Lung (tissue), 12 donors: Measurements from ENCODE around the gene DIDO1. TPM values are rescaled to one million over a fixed set of nuclear protein-coding genes. Genes with fewer than 3 reads are reported as not detected.

Experiments used
- ATAC-seq: fragments of 200-7000 bp; cut with Tn5 transposase; one replicate; pipeline ENCODE4 v1.9.1; 2020; ENCODE audit warnings: moderate number of reproducible peaks; ENCODE audit not compliant: insufficient read depth, low FRiP score
- DNase-seq, 3 donors: peaks; one replicate each; pipeline ENCODE4 v3.0.0-alpha.2; 2013 to 2017
- H3K27ac ChIP-seq, 2 donors: one replicate each; pipeline ENCODE4 v1.5.1; 2013; ENCODE audit warnings: mild to moderate bottlenecking in 2 of 2, moderate library complexity in 2 of 2, control low read depth in 1 of 2, inconsistent platforms in 1 of 2, low read depth in 1 of 2, low read length in 1 of 2
- H3K27me3 ChIP-seq, 3 donors: one replicate each; pipeline ENCODE4 v1.5.1; 2013; ENCODE audit warnings: low read length in 2 of 3; ENCODE audit not compliant: control insufficient read depth in 3 of 3, insufficient read depth in 3 of 3
- H3K36me3 ChIP-seq, 4 donors: one replicate each; pipeline ENCODE4 v1.5.1; 2013; ENCODE audit warnings: low read length in 4 of 4, mild to moderate bottlenecking in 1 of 4, moderate library complexity in 1 of 4; ENCODE audit not compliant: control insufficient read depth in 4 of 4, insufficient read depth in 4 of 4
- H3K4me1 ChIP-seq, 5 donors: one replicate each; pipeline ENCODE4 v1.5.1; 2013; ENCODE audit warnings: low read length in 5 of 5, mild to moderate bottlenecking in 2 of 5, moderate library complexity in 1 of 5; ENCODE audit not compliant: control insufficient read depth in 5 of 5, insufficient read depth in 5 of 5
- H3K4me3 ChIP-seq: one replicate; pipeline ENCODE4 v1.5.1; 2013; ENCODE audit warnings: mild to moderate bottlenecking, control low read depth, moderate library complexity
- H3K9ac ChIP-seq, 2 donors: one replicate each; pipeline ENCODE4 v1.5.1; 2013; ENCODE audit warnings: low read length in 2 of 2, control low read depth in 1 of 2; ENCODE audit not compliant: insufficient read depth in 1 of 2
- H3K9me3 ChIP-seq, 4 donors: one replicate each; pipeline ENCODE4 v1.5.1; 2013; ENCODE audit warnings: low read length in 3 of 4, mild to moderate bottlenecking in 1 of 4, moderate library complexity in 1 of 4; ENCODE audit not compliant: control insufficient read depth in 4 of 4, insufficient read depth in 3 of 4
- WGBS, 2 donors: extraction: QIAGEN DNeasy Blood & Tissue Kit; methylation state at CpG; one replicate each; pipeline ENCODE4 v1.1.7; 2013; 5-methylcytosine and 5-hydroxymethylcytosine counted together
- polyA plus RNA-seq, 2 donors: library from polyadenylated mRNA; stranded (reverse); fragments of 200-250 nt; gene quantifications; one replicate each; pipeline ENCODE4 v1.2.1, GENCODE V29; 2013
- total RNA-seq, 2 donors: library from RNA; depleted of rRNA in 1 of 2; stranded (reverse); fragments of >200 nt in 1 of 2; gene quantifications; one replicate each; pipeline ENCODE4 v1.2.1, GENCODE V29; 2014 to 2021
- TF ChIP-seq, protein P1 (sequence below): IDR thresholded peaks from 2 replicates; pipeline ENCODE4 v1.5.1; 2012; ENCODE audit warnings: mild to moderate bottlenecking; ENCODE audit errors: control extremely low read depth, extremely low read depth
- donor health status: control.
- donor health status: control.
- donor health status: Bipolar disorder and iron deficiency.
- donor health status: healthy.
- donor health status: DM: yes; HTN: yes; CAD: no.

DIDO1 gene
- total and polyA plus RNA-seq, 4 donors = 19.6 to 71.2 (median 35.8) TPM

DNA sequence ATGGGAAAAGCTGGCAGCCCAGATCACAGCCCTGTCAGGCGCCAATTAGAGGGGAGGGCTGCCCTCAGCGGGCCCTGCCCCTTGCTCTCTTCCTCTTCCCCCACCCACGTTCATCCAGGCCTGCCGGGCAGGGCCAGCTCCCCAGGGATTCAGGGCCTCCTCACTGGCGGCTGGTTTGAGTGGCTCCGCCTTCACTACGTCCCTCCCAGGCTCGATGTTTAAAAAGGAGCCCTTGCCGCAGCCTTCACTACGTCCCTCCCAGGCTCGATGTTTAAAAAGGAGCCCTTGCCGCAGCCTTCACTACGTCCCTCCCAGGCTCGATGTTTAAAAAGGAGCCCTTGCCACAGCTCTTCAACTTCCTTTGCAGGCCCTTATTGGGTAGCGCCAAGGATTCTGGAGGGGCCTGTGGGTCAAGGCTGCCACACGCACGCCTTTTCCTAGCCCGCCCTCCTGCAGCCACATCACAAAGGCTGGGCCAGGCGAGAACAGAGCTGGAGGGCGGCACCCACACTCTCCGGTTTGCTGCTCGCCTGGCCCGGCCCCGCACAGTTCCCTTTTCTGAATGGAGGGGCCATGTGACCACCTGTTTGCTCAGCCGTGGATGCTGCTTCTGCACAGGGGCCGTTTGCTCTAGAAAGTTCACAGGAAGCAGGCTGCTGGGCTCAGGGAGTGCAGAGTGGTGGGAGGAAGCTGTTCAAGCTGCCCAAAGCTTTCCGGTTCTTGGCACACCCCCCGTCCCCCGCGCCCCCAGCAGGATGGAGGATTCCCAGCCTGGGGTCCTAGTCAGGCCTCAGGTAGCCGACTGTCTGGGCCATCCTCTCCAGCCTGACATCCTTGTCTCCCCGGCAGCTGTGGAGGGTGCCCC is 27.8 kb upstream of the DIDO1 start:
- no peaks in the 10 kb centered on the region for H3K27me3 ChIP-seq
- H3K9ac ChIP-seq = peak overlapping the region in 1 of 2 donors; percentile 51
- peak overlapping the region in 1 of 2 donors; percentile 69 for H3K27ac ChIP-seq
- ATAC-seq = peak; percentile 67
- 2 to 4% methylated on average over 29 to 32 of the region's 32 CpGs for WGBS, 2 donors
- peaks cover 0 to 23% (median 20%) of the 10 kb centered on the region in 5 donors for H3K4me1 ChIP-seq
- no peak overlapping the region for H3K4me3 ChIP-seq
- peaks cover 0 to 15% (median 7%) of the 10 kb centered on the region in 4 donors for H3K36me3 ChIP-seq
- TF ChIP-seq, protein P1, sequence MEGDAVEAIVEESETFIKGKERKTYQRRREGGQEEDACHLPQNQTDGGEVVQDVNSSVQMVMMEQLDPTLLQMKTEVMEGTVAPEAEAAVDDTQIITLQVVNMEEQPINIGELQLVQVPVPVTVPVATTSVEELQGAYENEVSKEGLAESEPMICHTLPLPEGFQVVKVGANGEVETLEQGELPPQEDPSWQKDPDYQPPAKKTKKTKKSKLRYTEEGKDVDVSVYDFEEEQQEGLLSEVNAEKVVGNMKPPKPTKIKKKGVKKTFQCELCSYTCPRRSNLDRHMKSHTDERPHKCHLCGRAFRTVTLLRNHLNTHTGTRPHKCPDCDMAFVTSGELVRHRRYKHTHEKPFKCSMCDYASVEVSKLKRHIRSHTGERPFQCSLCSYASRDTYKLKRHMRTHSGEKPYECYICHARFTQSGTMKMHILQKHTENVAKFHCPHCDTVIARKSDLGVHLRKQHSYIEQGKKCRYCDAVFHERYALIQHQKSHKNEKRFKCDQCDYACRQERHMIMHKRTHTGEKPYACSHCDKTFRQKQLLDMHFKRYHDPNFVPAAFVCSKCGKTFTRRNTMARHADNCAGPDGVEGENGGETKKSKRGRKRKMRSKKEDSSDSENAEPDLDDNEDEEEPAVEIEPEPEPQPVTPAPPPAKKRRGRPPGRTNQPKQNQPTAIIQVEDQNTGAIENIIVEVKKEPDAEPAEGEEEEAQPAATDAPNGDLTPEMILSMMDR = no peak
- DNase-seq = peak; percentile 83 to 90 (median 85)
- H3K9me3 ChIP-seq = peaks cover 0 to under 1% (median 0%) of the 10 kb centered on the region in 4 donors

DNA sequence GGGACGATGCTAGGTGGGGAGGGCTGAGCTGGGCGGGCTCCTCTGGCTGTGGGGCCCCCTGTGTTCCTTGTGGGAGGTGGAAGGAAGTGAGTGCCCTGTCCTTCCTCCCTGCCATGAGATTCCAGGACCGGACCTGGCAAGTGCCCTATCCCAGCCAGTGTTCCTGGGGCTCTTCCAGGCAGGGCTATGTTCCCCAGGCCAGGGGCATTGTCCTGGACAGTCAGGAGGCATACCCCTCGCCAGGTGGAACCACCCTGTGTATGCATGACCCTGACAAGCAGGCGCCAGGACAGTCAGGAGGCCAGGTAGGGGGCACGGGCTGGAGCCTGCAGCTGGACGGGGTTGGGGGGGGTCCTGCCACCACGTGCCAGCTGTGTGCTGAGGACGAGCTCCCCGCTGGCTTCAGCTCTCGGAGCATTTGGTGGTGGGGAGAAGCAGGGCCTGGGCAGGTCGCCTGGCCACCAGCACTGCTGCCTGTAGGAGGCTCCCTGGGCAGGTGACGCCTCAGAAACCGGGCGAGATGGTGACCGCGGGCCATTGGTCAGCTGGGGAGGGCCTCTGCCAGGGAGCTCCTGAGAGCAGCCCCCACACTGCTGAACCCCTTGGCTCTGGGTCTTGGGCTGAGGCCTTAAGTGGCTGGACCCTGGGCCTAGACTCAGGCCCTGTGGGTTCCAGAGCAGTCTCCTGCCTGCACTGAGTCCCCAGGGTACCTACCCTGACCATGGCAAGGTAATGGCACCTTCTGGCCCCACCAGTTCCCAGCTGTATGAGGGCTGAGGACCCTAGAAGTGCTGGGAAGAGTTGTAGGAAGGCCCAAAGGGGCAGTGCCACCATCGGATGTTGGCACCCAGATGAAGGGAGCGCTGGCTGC is 26.9 kb upstream of the DIDO1 start:
- H3K9me3 ChIP-seq = peaks cover 0 to 2% (median 0%) of the 10 kb centered on the region in 4 donors
- no peak overlapping the region for H3K4me3 ChIP-seq
- peaks cover 0 to 23% (median 20%) of the 10 kb centered on the region in 5 donors for H3K4me1 ChIP-seq
- WGBS, 2 donors = 41 to 57% methylated on average over 16 to 19 of the region's 19 CpGs
- peaks cover 0 to 17% (median 10%) of the 10 kb centered on the region in 4 donors for H3K36me3 ChIP-seq
- TF ChIP-seq, protein P1 = no peak
- no peaks in the 10 kb centered on the region for H3K27me3 ChIP-seq
- peak overlapping the region; percentile 5 to 51 for H3K9ac ChIP-seq
- ATAC-seq = no peak
- H3K27ac ChIP-seq = peak overlapping the region in 1 of 2 donors; percentile 69
- no peak for DNase-seq

DNA sequence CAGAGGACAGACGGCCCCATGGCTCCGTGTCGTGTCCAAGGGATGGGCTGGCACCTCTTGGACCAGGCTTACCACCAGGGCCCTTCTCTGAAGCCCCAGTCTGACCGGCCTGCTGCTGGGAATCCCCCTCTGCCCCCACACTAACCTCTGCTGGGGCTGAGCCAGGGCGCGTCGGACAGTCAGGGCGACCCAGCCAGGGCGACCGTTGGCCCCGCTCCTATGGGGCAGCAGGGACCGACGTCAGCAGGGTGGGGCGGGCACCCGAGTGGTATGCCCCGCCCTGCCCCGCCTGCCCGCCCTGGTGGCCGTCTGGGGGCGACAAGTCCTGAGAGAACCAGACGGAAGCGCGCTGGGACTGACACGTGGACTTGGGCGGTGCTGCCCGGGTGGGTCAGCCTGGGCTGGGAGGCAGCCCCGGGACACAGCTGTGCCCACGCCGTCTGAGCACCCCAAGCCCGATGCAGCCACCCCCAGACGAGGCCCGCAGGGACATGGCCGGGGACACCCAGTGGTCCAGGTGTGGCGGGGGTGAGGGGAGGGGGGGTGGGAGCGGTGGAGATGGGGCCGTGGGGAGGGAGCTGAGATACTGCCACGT is 26.2 kb upstream of the DIDO1 start, which contains the start of gene SLC17A9:
Gene SLC17A9, plus strand, starts transcription at position 337 of the 595 bp plus-strand sequence. Its CDS starts 122 bp downstream, at position 459.
- Histone ChIP-seq H3K27ac (peak within 1 kb of the TSS in 1 of 2 donors; percentile 69), H3K9ac (peak within 1 kb of the TSS; percentile 5 to 51), H3K4me3 (no peak within 1 kb of the TSS), H3K36me3 (peaks cover 0 to 20% (median 17%) of the 10 kb centered on the region in 4 donors), H3K9me3 (peaks cover 0 to 2% (median 0%) of the 10 kb centered on the region in 4 donors), H3K4me1 (peaks cover 0 to 23% (median 20%) of the 10 kb centered on the region in 5 donors), H3K27me3 (no peaks in the 10 kb centered on the region)
- TF ChIP-seq, protein P1 = no peak
- WGBS, 2 donors = 3 to 6% methylated on average over 37 of the region's 37 CpGs
- ATAC-seq = peak; percentile 72
- peak; percentile 29 to 56 (median 38) for DNase-seq
